ENCODE measurements around the gene VPS54. TPM values are rescaled to one million over a fixed set of nuclear protein-coding genes. Genes with fewer than 3 reads are reported as not detected.

The VPS54 gene
- total RNA-seq, 1 experiment from 2014 or later: 13.1 TPM

- peaks cover 70% of the 10 kb centered on the region for H3K36me3 Mint-ChIP-seq (ENCODE audit: insufficient read depth, unreplicated experiment)
- POLR2A ChIA-PET: interaction anchor here (0.5 to 1.3 kb wide), 8 partner anchors 11 to 1622 kb away, joined by 3 to 6 read pairs (median 3); partner anchors contain the start of genes MDH1, UGP2 and WDPCP
Measured at GRCh38 chr2:63878486-63878885, 140.7 kb downstream of the VPS54 start.

GRCh38 chr2:63876311-63876710, 142.9 kb downstream of the VPS54 start:
- Mint-ChIP-seq H3K36me3 (ENCODE audit: insufficient read depth, unreplicated experiment) (peaks cover 71% of the 10 kb centered on the region), H3K4me1 (ENCODE audit: insufficient read depth, unreplicated experiment) (peaks cover 50% of the 10 kb centered on the region), H3K27me3 (ENCODE audit: insufficient read depth, unreplicated experiment) (no peaks in the 10 kb centered on the region), H3K27ac (ENCODE audit: low read depth, unreplicated experiment) (peak overlapping the region; percentile 98), H3K4me3 (ENCODE audit: unreplicated experiment) (peak overlapping the region; percentile 57), H3K9me3 (ENCODE audit: unreplicated experiment) (peaks cover 16% of the 10 kb centered on the region)
- ChIA-PET POLR2A (interaction anchor here (0.5 to 18.6 kb wide), 14 partner anchors 10 to 1278 kb away, joined by 3 to 248 read pairs (median 5); partner anchors contain the start of gene UGP2), CTCF (interaction anchor here (0.6 to 4.6 kb wide), 7 partner anchors 15 to 184 kb away, joined by 3 to 16 read pairs (median 3); no protein-coding TSS in a partner anchor)
- intact Hi-C loops (cut with micrococcal nuclease): no loop called here
- DNase-seq (ENCODE audit: unreplicated experiment): no peak
- no TSS peak for BruUV-seq (replicated peaks)
- TF ChIP-seq CTCF (IDR thresholded peaks at IDR 0.05; ENCODE audit: unreplicated experiment): no peak

More at GRCh38 chr2:63878486-63878885, 140.7 kb downstream of the VPS54 start:
- no TSS peak for BruUV-seq (replicated peaks)
- Mint-ChIP-seq H3K9me3 (ENCODE audit: unreplicated experiment) (peaks cover 12% of the 10 kb centered on the region), H3K27me3 (ENCODE audit: insufficient read depth, unreplicated experiment) (no peaks in the 10 kb centered on the region), H3K4me1 (ENCODE audit: insufficient read depth, unreplicated experiment) (peaks cover 33% of the 10 kb centered on the region), H3K4me3 (ENCODE audit: unreplicated experiment) (no peak overlapping the region), H3K27ac (ENCODE audit: low read depth, unreplicated experiment) (no peak overlapping the region)
- CTCF ChIA-PET: interaction anchor here (0.7 kb wide), 1 partner anchor 389 kb away, joined by 3 read pairs; no protein-coding TSS in a partner anchor
- no peak for TF ChIP-seq CTCF (IDR thresholded peaks at IDR 0.05; ENCODE audit: unreplicated experiment)
- intact Hi-C loops (cut with micrococcal nuclease): no loop called here
- DNase-seq (ENCODE audit: unreplicated experiment): no peak

GRCh38 chr2:63875559-63876245, 143.5 kb downstream of the VPS54 start:
- no peak for TF ChIP-seq CTCF (IDR thresholded peaks at IDR 0.05; ENCODE audit: unreplicated experiment)

GRCh38 chr2:63875131-63875527, 144.1 kb downstream of the VPS54 start:
- Mint-ChIP-seq H3K4me3 (ENCODE audit: unreplicated experiment) (peak overlapping the region; percentile 57), H3K27ac (ENCODE audit: low read depth, unreplicated experiment) (peak overlapping the region; percentile 98), H3K27me3 (ENCODE audit: insufficient read depth, unreplicated experiment) (no peaks in the 10 kb centered on the region), H3K36me3 (ENCODE audit: insufficient read depth, unreplicated experiment) (peaks cover 61% of the 10 kb centered on the region), H3K9me3 (ENCODE audit: unreplicated experiment) (peaks cover 16% of the 10 kb centered on the region), H3K4me1 (ENCODE audit: insufficient read depth, unreplicated experiment) (peaks cover 52% of the 10 kb centered on the region)
- POLR2A ChIA-PET: interaction anchor here (0.7 to 18.6 kb wide), 12 partner anchors 9 to 285 kb away, joined by 3 to 248 read pairs (median 8); partner anchors contain the start of gene UGP2
- BruUV-seq (replicated peaks): no TSS peak
- CTCF ChIA-PET: interaction anchor here (0.6 to 4.6 kb wide), 6 partner anchors 8 to 186 kb away, joined by 3 to 16 read pairs (median 5); no protein-coding TSS in a partner anchor
- TF ChIP-seq CTCF (IDR thresholded peaks at IDR 0.05; ENCODE audit: unreplicated experiment): no peak
- intact Hi-C loops (cut with micrococcal nuclease): no loop called here
- peak; percentile 35 for DNase-seq (ENCODE audit: unreplicated experiment)

More at GRCh38 chr2:63875559-63876245, 143.5 kb downstream of the VPS54 start:
- POLR2A ChIA-PET: interaction anchor here (0.6 to 18.6 kb wide), 15 partner anchors 9 to 612 kb away, joined by 3 to 248 read pairs (median 4); partner anchors contain the start of gene UGP2
- Mint-ChIP-seq H3K27ac (ENCODE audit: low read depth, unreplicated experiment) (peak overlapping the region; percentile 98), H3K27me3 (ENCODE audit: insufficient read depth, unreplicated experiment) (no peaks in the 10 kb centered on the region), H3K4me1 (ENCODE audit: insufficient read depth, unreplicated experiment) (peaks cover 53% of the 10 kb centered on the region), H3K9me3 (ENCODE audit: unreplicated experiment) (peaks cover 16% of the 10 kb centered on the region), H3K4me3 (ENCODE audit: unreplicated experiment) (peak overlapping the region; percentile 57), H3K36me3 (ENCODE audit: insufficient read depth, unreplicated experiment) (peaks cover 66% of the 10 kb centered on the region)
- no peak for DNase-seq (ENCODE audit: unreplicated experiment)
- BruUV-seq (replicated peaks): no TSS peak
- intact Hi-C loops (cut with micrococcal nuclease): no loop called here
- CTCF ChIA-PET: interaction anchor here (0.6 to 4.6 kb wide), 9 partner anchors 10 to 184 kb away, joined by 3 to 16 read pairs (median 4); no protein-coding TSS in a partner anchor

Measured in MCF 10A (cell line).